ENCODE measurements around the gene SERTM1.

- no peak for TF ChIP-seq CTCF (IDR thresholded peaks at IDR 0.05; ENCODE audit: control extremely low read depth in 1 of 3, insufficient read depth in 1 of 3, low read depth in 1 of 3, low read length in 3 of 3)
- TF ChIP-seq BACH1 (IDR thresholded peaks at IDR 0.05; ENCODE audit: low read length), result no peak
- TF ChIP-seq YY1 (IDR thresholded peaks at IDR 0.05; ENCODE audit: low read depth, low read length), result no peak
- TF ChIP-seq EZH2 (IDR thresholded peaks at IDR 0.05; ENCODE audit: low read depth, low read length, severe bottlenecking), result no peak
- TF ChIP-seq JUND (IDR thresholded peaks at IDR 0.05; ENCODE audit: low read length), result no peak
- TF ChIP-seq EP300 (IDR thresholded peaks at IDR 0.05; ENCODE audit: borderline replicate concordance in 1 of 2, low read depth in 2 of 2, low read length in 2 of 2), result no peak
- TF ChIP-seq RAD21 (IDR thresholded peaks at IDR 0.05 in 1 of 2, conservative IDR thresholded peaks at IDR 0.05 in 1 of 2; ENCODE audit: low read depth in 2 of 2, low read length in 2 of 2), result no peak
- no peak for TF ChIP-seq POLR2A (IDR thresholded peaks at IDR 0.05; ENCODE audit: control extremely low read depth in 1 of 2, low read depth in 2 of 2, low read length in 2 of 2)
Observed at GRCh38 chr13:36680913-36681312, 7.1 kb downstream of the SERTM1 start.
